Activated B cell treated with CpG ODN at 0.5 μM for 24 hours (primary cell): ENCODE data around the gene DCC. TPM values are rescaled to one million over a fixed set of nuclear protein-coding genes. Genes with fewer than 3 reads are reported as not detected.
"Not testable (repeated sequence)": the region's sequence is repeated elsewhere in the genome, so short reads cannot be mapped to it uniquely, and the experiment has no call there.

Experiments used
- ATAC-seq: fragments of 200-7000 bp; cut with Tn5 transposase; one replicate; pipeline ENCODE4 v1.10.0; 2021; ENCODE audit warnings: low read depth, mild to moderate bottlenecking, moderate library complexity
- CTCF ChIA-PET: fragments of 350-600 bp; sonication (Branson Sonifier 250); formaldehyde crosslinking; loops from one replicate; lab custom pipeline; 2021; ENCODE audit warnings: antibody characterized with exemption; lab: Charles Lee
- POLR2A ChIA-PET: fragments of 350-600 bp; sonication (Branson Sonifier 250); formaldehyde crosslinking; loops from one replicate; lab custom pipeline; 2021; ENCODE audit warnings: antibody characterized with exemption; lab: Charles Lee
- DNase-seq: peaks from one replicate; pipeline ENCODE4 v3.0.0; 2022
- H3K27ac Mint-ChIP-seq: one replicate; pipeline ENCODE4 v1.8.0; 2020; ENCODE audit warnings: mixed read lengths
- H3K27me3 Mint-ChIP-seq: one replicate; pipeline ENCODE4 v1.8.0; 2021; ENCODE audit warnings: mixed read lengths
- H3K36me3 Mint-ChIP-seq: one replicate; pipeline ENCODE4 v1.8.0; 2021; ENCODE audit warnings: low read depth, mixed read lengths
- H3K4me1 Mint-ChIP-seq: one replicate; pipeline ENCODE4 v1.8.0; 2021; ENCODE audit warnings: mixed read lengths
- H3K4me3 Mint-ChIP-seq: one replicate; pipeline ENCODE4 v1.8.0; 2020; ENCODE audit warnings: mild to moderate bottlenecking, mixed read lengths
- H3K9me3 Mint-ChIP-seq: one replicate; pipeline ENCODE4 v1.8.0; 2020; ENCODE audit warnings: mixed read lengths
- CTCF ChIP-seq: fragments of 200-600 bp; IDR thresholded peaks from one replicate; pipeline ENCODE4 v1.8.0; 2022; ENCODE audit warnings: antibody characterized with exemption, mild to moderate bottlenecking
- intact Hi-C: fragments of 100-400 bp; cut with micrococcal nuclease; formaldehyde crosslinking; loops from one replicate; pipeline ENCODE4 v1.15.1; 2024
- total RNA-seq: library from RNA; stranded (reverse); gene quantifications from 2 replicates; pipeline ENCODE4 v1.2.3, GENCODE V29; 2022

DCC gene
- total RNA-seq, 1 donor from 2014 or later, result not detected

GRCh38 chr18:52352920-52353319, 12.9 kb downstream of the DCC start:
- Mint-ChIP-seq H3K27ac (no peak overlapping the region), H3K4me3 (no peak overlapping the region), H3K9me3 (no peaks in the 10 kb centered on the region), H3K27me3 (no peaks in the 10 kb centered on the region), H3K36me3 (no peaks in the 10 kb centered on the region), H3K4me1 (no peaks in the 10 kb centered on the region)
- no peak for DNase-seq
- CTCF ChIA-PET, result no interaction called here
- no peak for ATAC-seq
- TF ChIP-seq CTCF, result no peak
- intact Hi-C loops, result no loop called here
- POLR2A ChIA-PET, result no interaction called here

- ChIA-PET POLR2A (no interaction called here), CTCF (no interaction called here)
- DNase-seq (no peak), ATAC-seq (no peak)
- Mint-ChIP-seq H3K4me3 (no peak overlapping the region), H3K9me3 (no peaks in the 10 kb centered on the region), H3K27ac (no peak overlapping the region), H3K4me1 (no peaks in the 10 kb centered on the region), H3K36me3 (no peaks in the 10 kb centered on the region), H3K27me3 (no peaks in the 10 kb centered on the region)
- intact Hi-C loops, result no loop called here
- no peak for TF ChIP-seq CTCF
Observed at GRCh38 chr18:52353589-52353988, 13.6 kb downstream of the DCC start.

- POLR2A ChIA-PET, result no interaction called here
- CTCF ChIA-PET, result no interaction called here
- intact Hi-C loops, result no loop called here
- ATAC-seq, result no peak
- DNase-seq, result no peak
- Mint-ChIP-seq H3K4me3 (no peak overlapping the region), H3K27me3 (no peaks in the 10 kb centered on the region), H3K4me1 (no peaks in the 10 kb centered on the region), H3K9me3 (no peaks in the 10 kb centered on the region), H3K27ac (no peak overlapping the region), H3K36me3 (no peaks in the 10 kb centered on the region)
- no peak for TF ChIP-seq CTCF
Observed at GRCh38 chr18:52363861-52364260, 23.9 kb downstream of the DCC start.

GRCh38 chr18:52366851-52367250, 26.9 kb downstream of the DCC start:
- DNase-seq, H3K4me1 Mint-ChIP-seq, H3K9me3 Mint-ChIP-seq, POLR2A ChIA-PET, intact Hi-C loops, H3K27ac Mint-ChIP-seq, H3K4me3 Mint-ChIP-seq, CTCF ChIA-PET, H3K27me3 Mint-ChIP-seq, ATAC-seq, H3K36me3 Mint-ChIP-seq: not testable (repeated sequence)

- Mint-ChIP-seq H3K4me3 (no peak overlapping the region), H3K36me3 (no peaks in the 10 kb centered on the region), H3K9me3 (no peaks in the 10 kb centered on the region), H3K27ac (no peak overlapping the region), H3K4me1 (no peaks in the 10 kb centered on the region), H3K27me3 (no peaks in the 10 kb centered on the region)
- POLR2A ChIA-PET, result no interaction called here
- intact Hi-C loops, result no loop called here
- ATAC-seq, result no peak
- TF ChIP-seq CTCF, result no peak
- CTCF ChIA-PET, result no interaction called here
- DNase-seq, result no peak
Observed at GRCh38 chr18:52367953-52368742, 28.2 kb downstream of the DCC start.
